Upper lobe of left lung (tissue), 4 donors: ENCODE data around the gene FOXB2.
A peak's percentile ranks its signal among the peaks of the same experiment; 100 is the strongest.

Experiments
- CTCF ChIP-seq, 6 experiments: fragments of 450-650 bp in 4 of 6; fragments of 200-600 bp in 2 of 6; sonication (generic) in 2 of 6; IDR thresholded peaks; one replicate each; pipeline ENCODE4 v1.5.1; 2016 to 2019; ENCODE audit warnings: antibody characterized with exemption in 6 of 6
- EP300 ChIP-seq, 4 donors: sonication (generic); formaldehyde crosslinking; IDR thresholded peaks; one replicate each; pipeline ENCODE4 v1.5.1; 2017; ENCODE audit warnings: antibody characterized with exemption in 4 of 4, control low read depth in 2 of 4
- POLR2A ChIP-seq, 4 donors: fragments of 450-650 bp; IDR thresholded peaks; one replicate each; pipeline ENCODE4 v1.5.1; 2016 to 2017; ENCODE audit warnings: antibody characterized with exemption in 4 of 4, mild to moderate bottlenecking in 2 of 4
- POLR2AphosphoS5 ChIP-seq, 2 donors: sonication (generic); formaldehyde crosslinking; IDR thresholded peaks; one replicate each; pipeline ENCODE4 v1.5.1; 2017; ENCODE audit warnings: antibody characterized with exemption in 2 of 2

DNA sequence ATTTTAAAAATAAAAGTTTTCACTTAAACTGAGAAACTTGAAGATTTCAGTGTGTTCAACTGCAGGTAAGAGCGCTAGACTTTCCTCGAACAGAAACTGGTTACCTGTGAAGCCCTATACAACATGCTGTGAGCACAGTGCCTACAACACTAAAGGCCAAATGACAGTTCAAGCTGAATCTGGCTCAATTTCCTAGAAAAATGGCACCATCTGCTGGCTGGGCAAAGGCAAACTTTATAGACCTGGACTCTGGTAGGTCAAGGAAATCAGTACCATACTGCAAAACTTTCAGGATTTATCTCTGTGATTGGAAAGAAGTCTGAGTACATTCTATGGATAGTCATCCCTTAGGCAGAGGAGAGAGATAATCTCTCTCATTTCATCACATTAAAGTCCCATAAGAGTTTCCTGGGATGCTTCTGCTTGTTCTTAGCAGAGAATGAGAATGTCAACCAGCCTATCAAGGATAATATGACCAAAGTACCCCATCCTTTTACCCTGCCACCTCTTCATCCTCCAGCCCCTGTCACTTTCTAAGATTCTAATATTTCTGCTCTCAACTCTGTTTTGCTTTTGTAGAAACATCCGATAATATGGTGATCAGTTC lies 31.8 kb upstream of the FOXB2 start:
- TF ChIP-seq POLR2A (IDR thresholded peaks at IDR 0.05) (no peak), CTCF (IDR thresholded peaks at IDR 0.05) (peak in 3 of 6 experiments; percentile 10 to 37 (median 14)), EP300 (IDR thresholded peaks at IDR 0.05) (no peak), POLR2AphosphoS5 (IDR thresholded peaks at IDR 0.05) (no peak)
